Pancreas (tissue), 10 donors: ENCODE data around the gene PIP5K1B. TPM values are rescaled to one million over a fixed set of nuclear protein-coding genes. Genes with fewer than 3 reads are reported as not detected.
A peak's percentile ranks its signal among the peaks of the same experiment; 100 is the strongest.

Experiments used
- ATAC-seq, 4 donors: fragments of 200-7000 bp; cut with Tn5 transposase; one replicate each; pipeline versions ENCODE4 v1.8.0 to v1.9.1; 2020; ENCODE audit warnings: mild to moderate bottlenecking in 4 of 4, moderate library complexity in 4 of 4
- DNase-seq, 6 donors: peaks; one replicate each; pipeline ENCODE4 v3.0.0-alpha.2; 2020
- FAIRE-seq: peaks from 2 replicates; lab custom pipeline; 2012; peaks lifted over from hg19 to GRCh38; lab: Jason Lieb, UNC
- H3K27ac ChIP-seq, 4 donors: fragments of 200-600 bp; sonication (generic); 1 replicate in 3 of 4; 2 replicates in 1 of 4; pipeline versions ENCODE4 v1.5.0 to v1.8.0; 2020
- H3K27me3 ChIP-seq, 4 donors: fragments of 200-600 bp; one replicate each; pipeline ENCODE4 v1.8.0; 2021
- H3K36me3 ChIP-seq, 3 donors: fragments of 200-600 bp; sonication (generic) in 1 of 3; one replicate each; pipeline versions ENCODE4 v1.5.0 to v1.8.0; 2020 to 2021
- H3K4me1 ChIP-seq, 3 donors: fragments of 200-600 bp; one replicate each; pipeline ENCODE4 v1.8.0; 2021
- H3K4me3 ChIP-seq, 4 donors: fragments of 200-600 bp; sonication (generic) in 2 of 4; one replicate each; pipeline versions ENCODE4 v1.5.0 to v1.8.0; 2020 to 2021
- H3K9me3 ChIP-seq, 4 donors: fragments of 200-600 bp; one replicate each; pipeline ENCODE4 v1.8.0; 2021
- CTCF ChIP-seq, 4 donors: fragments of 200-600 bp; sonication (generic) in 3 of 4; IDR thresholded peaks; one replicate each; pipeline versions ENCODE4 v1.5.0 to v1.8.0; 2021; ENCODE audit warnings: antibody characterized with exemption in 4 of 4
- WGBS, 2 donors: extraction: QIAGEN DNeasy Blood & Tissue Kit; methylation state at CpG; one replicate each; pipeline ENCODE4 v1.1.7; 2013; 5-methylcytosine and 5-hydroxymethylcytosine counted together
- intact Hi-C, 3 donors: fragments of 100-400 bp; cut with DNase I; formaldehyde crosslinking; loops; one replicate each; pipeline versions ENCODE4 v1.11.1 to v1.14.2; 2022
- polyA plus RNA-seq, 2 donors: library from polyadenylated mRNA; stranded (reverse); fragments of 200-250 nt; gene quantifications; one replicate each; pipeline ENCODE4 v1.2.3, GENCODE V29; 2013
- total RNA-seq, 6 donors: library from RNA; stranded (reverse); fragmentation: NEBNext Ultra II Directional in 4 of 6; extraction: Animal tissue kit (Norgen Biotek cat#: 25700) in 4 of 6; gene quantifications; one replicate each; pipeline versions ENCODE4 v1.2.1 to v1.2.4, GENCODE V29; 2021 to 2023
- donor health status: healthy with polysubstance abuse.
- donor health status: DM: no; HTN: no; CAD: no; lungs with moderate emphysema.
- donor health status: DM: no; HTN: no; CAD: no.
- donor health status: control.
- donor health status: control.
- donor health status: Bipolar disorder and iron deficiency.
- donor health status: DM: yes; HTN: yes; CAD: no.
- donor health status: DM: no; HTN: no; CAD: no.
- donor health status: DM: no; HTN: no; CAD: no.
- donor health status: DM: yes; HTN: yes; CAD: no.

The PIP5K1B gene
- total and polyA plus RNA-seq, 8 donors, result 1.3 to 6.9 (median 6.2) TPM

- Histone ChIP-seq H3K27me3 (no peaks in the 10 kb centered on the region), H3K4me1 (no peaks in the 10 kb centered on the region), H3K27ac (no peak overlapping the region), H3K4me3 (no peak overlapping the region), H3K9me3 (no peaks in the 10 kb centered on the region), H3K36me3 (no peaks in the 10 kb centered on the region)
- no peak for TF ChIP-seq CTCF (IDR thresholded peaks at IDR 0.05)
- 80 to 81% methylated on average over 3 of the region's 3 CpGs for WGBS, 2 donors
- no peak for ATAC-seq
- intact Hi-C loops, result no loop called here
- FAIRE-seq, result no peak
- no peak for DNase-seq
Observed at GRCh38 chr9:68749579-68750159, 44.6 kb downstream of the PIP5K1B start.

GRCh38 chr9:68750255-68750654 is 45.2 kb downstream of the PIP5K1B start:
- no peak for TF ChIP-seq CTCF (IDR thresholded peaks at IDR 0.05)
- Histone ChIP-seq H3K27ac (no peak overlapping the region), H3K36me3 (no peaks in the 10 kb centered on the region), H3K27me3 (no peaks in the 10 kb centered on the region), H3K4me3 (no peak overlapping the region), H3K9me3 (no peaks in the 10 kb centered on the region), H3K4me1 (no peaks in the 10 kb centered on the region)
- ATAC-seq (no peak), DNase-seq (no peak), FAIRE-seq (no peak)
- 66 to 80% methylated on average over 6 of the region's 6 CpGs for WGBS, 2 donors
- intact Hi-C loops, result no loop called here

GRCh38 chr9:68750786-68751185 is 45.7 kb downstream of the PIP5K1B start:
- H3K27me3 ChIP-seq, result no peaks in the 10 kb centered on the region
- no peaks in the 10 kb centered on the region for H3K4me1 ChIP-seq
- 67 to 68% methylated on average over 4 of the region's 4 CpGs for WGBS, 2 donors
- DNase-seq (no peak), ATAC-seq (no peak), FAIRE-seq (no peak)
- no peak for TF ChIP-seq CTCF (IDR thresholded peaks at IDR 0.05)
- no peak overlapping the region for H3K27ac ChIP-seq
- H3K36me3 ChIP-seq, result no peaks in the 10 kb centered on the region
- no peaks in the 10 kb centered on the region for H3K9me3 ChIP-seq
- H3K4me3 ChIP-seq, result no peak overlapping the region
- intact Hi-C loops, result no loop called here

- Histone ChIP-seq H3K36me3 (no peaks in the 10 kb centered on the region), H3K27ac (no peak overlapping the region), H3K4me1 (no peaks in the 10 kb centered on the region), H3K27me3 (no peaks in the 10 kb centered on the region), H3K4me3 (no peak overlapping the region), H3K9me3 (no peaks in the 10 kb centered on the region)
- no peak for DNase-seq
- intact Hi-C loops, result no loop called here
- TF ChIP-seq CTCF (IDR thresholded peaks at IDR 0.05), result no peak
- no peak for ATAC-seq
- FAIRE-seq, result no peak
Observed at GRCh38 chr9:68751556-68751955, 46.5 kb downstream of the PIP5K1B start.

- no peaks in the 10 kb centered on the region for H3K9me3 ChIP-seq
- intact Hi-C loops, result no loop called here
- 48 to 55% methylated on average over 1 of the region's 1 CpG for WGBS, 2 donors
- ATAC-seq (no peak), FAIRE-seq (peak; percentile 20), DNase-seq (no peak)
- no peaks in the 10 kb centered on the region for H3K4me1 ChIP-seq
- no peak overlapping the region for H3K27ac ChIP-seq
- H3K36me3 ChIP-seq, result no peaks in the 10 kb centered on the region
- no peak for TF ChIP-seq CTCF (IDR thresholded peaks at IDR 0.05)
- no peaks in the 10 kb centered on the region for H3K27me3 ChIP-seq
- H3K4me3 ChIP-seq, result no peak overlapping the region
Observed at GRCh38 chr9:68755051-68755450, 50.0 kb downstream of the PIP5K1B start.
